Stimulated activated CD8-positive, alpha-beta memory T cell treated with anti-CD3 and anti-CD28 coated beads, Interleukin-2, amount 100 ng/mL, for 48 hours (primary cell): ENCODE results near the gene MSLN.

Experiments used
- DNase-seq, 2 donors: peaks; one replicate each; pipeline ENCODE4 v3.0.0-alpha.2; 2020; ENCODE audit warnings: low read depth in 2 of 2

The MSLN gene

GRCh38 chr16:760545-761343 lies at the start of gene MSLN:
TSS of gene MSLN (plus strand) at chr16:760734. CDS start at chr16:762681, 1,947 bp downstream.
- no peak for DNase-seq

GRCh38 chr16:711084-711483 lies 49.5 kb upstream of the MSLN start:
- no peak for DNase-seq

GRCh38 chr16:711548-712320 lies 48.8 kb upstream of the MSLN start:
- peak; percentile 75 to 76 for DNase-seq

GRCh38 chr16:712740-713250 lies 47.7 kb upstream of the MSLN start:
- peak in 1 of 2 donors; percentile 53 for DNase-seq

- no peak for DNase-seq
Measured at GRCh38 chr16:714079-714478, 46.5 kb upstream of the MSLN start.

GRCh38 chr16:714558-715476 lies 45.7 kb upstream of the MSLN start, which contains the start of gene METRN:
TSS of gene METRN (plus strand) at chr16:715118. CDS start at chr16:715290, 172 bp downstream.
- peak; percentile 90 to 95 for DNase-seq

GRCh38 chr16:715477-716199 lies 44.9 kb upstream of the MSLN start:
- no peak for DNase-seq

- DNase-seq = no peak
Measured at GRCh38 chr16:716200-716568, 44.4 kb upstream of the MSLN start.

GRCh38 chr16:716768-717325 lies 43.7 kb upstream of the MSLN start:
- DNase-seq = no peak

- DNase-seq = no peak
Measured at GRCh38 chr16:717450-718245, 42.9 kb upstream of the MSLN start.

- DNase-seq = no peak
Measured at GRCh38 chr16:718389-718788, 42.1 kb upstream of the MSLN start.

GRCh38 chr16:718922-719321 lies 41.6 kb upstream of the MSLN start:
- no peak for DNase-seq

- no peak for DNase-seq
Measured at GRCh38 chr16:719815-720446, 40.6 kb upstream of the MSLN start.

GRCh38 chr16:720447-720989 lies 40.0 kb upstream of the MSLN start:
- peak; percentile 47 for DNase-seq

GRCh38 chr16:720990-721764 lies 39.4 kb upstream of the MSLN start, which contains the start of gene ANTKMT:
TSS of gene ANTKMT (plus strand) at chr16:721146. CDS start at chr16:721275, 129 bp downstream.
- peak; percentile 70 to 79 for DNase-seq

GRCh38 chr16:721765-722540 lies 38.6 kb upstream of the MSLN start:
- DNase-seq = no peak
